A375 (cell line): Measurements from ENCODE around the gene TMEM135. TPM values are rescaled to one million over a fixed set of nuclear protein-coding genes. Genes with fewer than 3 reads are reported as not detected.

ENCODE experiments used
- total RNA-seq: library from RNA; depleted of rRNA; stranded (reverse); fragments of >200 nt; shearing (Covaris generic); gene quantifications from 2 replicates; pipeline ENCODE4 v1.2.3, GENCODE V29; 2014; rRNA removed

The TMEM135 gene
- 17.3 and 18.9 TPM in 2 replicates for total RNA-seq

DNA sequence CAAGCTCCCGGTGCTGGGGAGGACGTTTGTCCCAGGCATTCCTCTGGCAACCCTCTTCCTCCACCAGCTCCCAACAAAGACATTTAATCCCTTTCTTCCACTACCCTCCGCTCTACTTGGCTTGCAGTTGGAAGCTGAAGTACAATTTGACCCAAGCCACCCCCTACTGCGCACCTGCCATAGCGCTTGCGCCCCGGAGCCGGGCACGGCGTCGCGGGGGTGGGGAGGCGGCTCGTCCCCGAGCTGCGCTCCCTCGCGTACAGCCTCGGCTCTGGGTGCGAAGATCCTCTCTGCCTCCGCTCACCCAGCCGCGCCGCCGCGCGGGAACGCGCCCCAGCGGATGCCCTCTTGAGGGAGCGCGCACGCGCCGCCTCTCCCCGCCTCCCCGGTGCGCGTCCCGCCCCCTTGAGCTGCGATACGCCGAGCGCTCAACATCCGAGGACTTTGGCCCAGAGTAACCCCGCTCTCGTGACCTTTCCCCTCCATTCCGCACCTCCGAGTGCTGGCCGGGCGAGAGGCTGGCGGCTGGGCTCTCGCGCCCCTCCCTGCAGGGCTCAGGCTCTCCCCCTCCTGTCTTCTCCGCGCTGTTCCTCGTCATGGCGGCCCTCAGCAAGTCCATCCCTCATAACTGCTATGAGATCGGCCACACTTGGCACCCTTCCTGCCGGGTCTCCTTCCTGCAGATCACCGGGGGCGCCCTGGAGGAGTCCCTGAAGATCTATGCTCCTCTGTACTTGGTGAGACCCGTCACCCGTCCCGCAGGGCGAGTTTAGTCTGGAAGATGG is at the start of gene TMEM135:
Gene TMEM135 (plus strand): TSS at position 485 of the 785 bp plus-strand sequence. CDS start 112 bp downstream, at position 597.

Other genes starting within 250 kb of the TMEM135 start
- 74.7 and 81.0 TPM in 2 replicates for gene PRSS23, start 237.4 kb upstream of the TMEM135 start, total RNA-seq
- 2.3 and 2.5 TPM in 2 replicates for gene FZD4, start 82.5 kb upstream of the TMEM135 start, total RNA-seq